Stimulated activated CD4-positive, alpha-beta T cell treated with anti-CD3 and anti-CD28 coated beads, Interleukin-1b, Interleukin-23, amount 100 ng/mL, for 48 hours (primary cell): ENCODE data around the gene SP7.
A peak's percentile ranks its signal among the peaks of the same experiment; 100 is the strongest.
"Not testable (repeated sequence)": the region's sequence is repeated elsewhere in the genome, so short reads cannot be mapped to it uniquely, and the experiment has no call there.

ENCODE experiments used
- DNase-seq: peaks from one replicate; pipeline ENCODE4 v3.0.0-alpha.2; 2020

The SP7 gene

GRCh38 chr12:53336181-53336681, at the start of gene SP7:
Gene SP7 (minus strand): TSS chr12:53336354. CDS start chr12:53335646, 708 bp downstream.
- DNase-seq, result no peak

GRCh38 chr12:53383258-53383657, 47.1 kb upstream of the SP7 start:
- no peak for DNase-seq

- peak; percentile 32 for DNase-seq
Observed at GRCh38 chr12:53381731-53382630, 45.8 kb upstream of the SP7 start.

- DNase-seq, result no peak
Observed at GRCh38 chr12:53380794-53381730, 44.9 kb upstream of the SP7 start.

GRCh38 chr12:53380104-53380793, 44.1 kb upstream of the SP7 start, which contains the start of gene SP1:
Gene SP1 (plus strand): TSS chr12:53380176. CDS start chr12:53380292, 116 bp downstream.
- peak; percentile 89 for DNase-seq

GRCh38 chr12:53379389-53380103, 43.4 kb upstream of the SP7 start:
- DNase-seq, result peak; percentile 99

GRCh38 chr12:53378724-53379388, 42.7 kb upstream of the SP7 start:
- no peak for DNase-seq

- DNase-seq, result no peak
Observed at GRCh38 chr12:53378222-53378621, 42.1 kb upstream of the SP7 start.

GRCh38 chr12:53376747-53377146, 40.6 kb upstream of the SP7 start:
- DNase-seq, result no peak

GRCh38 chr12:53374277-53374676, 38.1 kb upstream of the SP7 start:
- DNase-seq, result not testable (repeated sequence)

- DNase-seq, result not testable (repeated sequence)
Observed at GRCh38 chr12:53373554-53374133, 37.5 kb upstream of the SP7 start.

- DNase-seq, result no peak
Observed at GRCh38 chr12:53365245-53365904, 29.2 kb upstream of the SP7 start.

- not testable (repeated sequence) for DNase-seq
Observed at GRCh38 chr12:53361638-53362037, 25.5 kb upstream of the SP7 start.

- no peak for DNase-seq
Observed at GRCh38 chr12:53358836-53359419, 22.8 kb upstream of the SP7 start.

GRCh38 chr12:53355121-53355520, 19.0 kb upstream of the SP7 start:
- DNase-seq, result no peak

GRCh38 chr12:53353257-53353655, 17.1 kb upstream of the SP7 start:
- no peak for DNase-seq

- DNase-seq, result peak; percentile 84
Observed at GRCh38 chr12:53352331-53353256, 16.4 kb upstream of the SP7 start.

GRCh38 chr12:53347905-53348304, 11.8 kb upstream of the SP7 start:
- no peak for DNase-seq

GRCh38 chr12:53346491-53346890, 10.3 kb upstream of the SP7 start:
- DNase-seq, result no peak
